Esophagus squamous epithelium (tissue), 4 donors: ENCODE data around the gene SNX21.

Experiments
- POLR2A ChIP-seq, 4 donors: fragments of 450-650 bp; IDR thresholded peaks; one replicate each; pipeline ENCODE4 v1.6.1; 2017; ENCODE audit warnings: antibody characterized with exemption in 4 of 4, mild to moderate bottlenecking in 4 of 4, moderate library complexity in 3 of 4
- TF ChIP-seq, protein P1 (sequence below), 6 experiments: fragments of 450-650 bp in 4 of 6; fragments of 200-600 bp in 2 of 6; sonication (generic) in 2 of 6; IDR thresholded peaks; one replicate each; pipeline ENCODE4 v1.5.1; 2016 to 2019; ENCODE audit warnings: antibody characterized with exemption in 6 of 6, mild to moderate bottlenecking in 4 of 6, moderate library complexity in 4 of 6

DNA sequence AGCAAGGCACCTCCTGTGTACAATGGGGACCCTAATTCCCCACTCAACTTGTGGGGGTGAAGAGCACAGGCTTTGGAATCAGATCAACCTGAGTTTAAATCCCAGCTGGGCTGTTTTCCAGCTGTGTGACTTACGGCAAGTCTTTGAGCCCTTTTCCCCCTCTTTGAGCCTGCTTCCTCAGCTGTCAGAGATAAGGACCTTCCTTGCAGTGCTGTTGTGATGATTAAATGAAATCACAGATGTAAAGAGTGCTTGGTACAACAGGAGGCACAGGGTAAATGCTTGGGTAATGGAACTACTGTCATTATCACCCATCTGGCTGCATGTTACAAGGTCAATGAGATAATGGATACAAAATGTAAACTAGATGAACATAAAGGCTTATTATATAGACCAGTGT is 3.2 kb downstream of the SNX21 start:
- TF ChIP-seq POLR2A (IDR thresholded peaks at IDR 0.05) = no peak
- TF ChIP-seq, protein P1, sequence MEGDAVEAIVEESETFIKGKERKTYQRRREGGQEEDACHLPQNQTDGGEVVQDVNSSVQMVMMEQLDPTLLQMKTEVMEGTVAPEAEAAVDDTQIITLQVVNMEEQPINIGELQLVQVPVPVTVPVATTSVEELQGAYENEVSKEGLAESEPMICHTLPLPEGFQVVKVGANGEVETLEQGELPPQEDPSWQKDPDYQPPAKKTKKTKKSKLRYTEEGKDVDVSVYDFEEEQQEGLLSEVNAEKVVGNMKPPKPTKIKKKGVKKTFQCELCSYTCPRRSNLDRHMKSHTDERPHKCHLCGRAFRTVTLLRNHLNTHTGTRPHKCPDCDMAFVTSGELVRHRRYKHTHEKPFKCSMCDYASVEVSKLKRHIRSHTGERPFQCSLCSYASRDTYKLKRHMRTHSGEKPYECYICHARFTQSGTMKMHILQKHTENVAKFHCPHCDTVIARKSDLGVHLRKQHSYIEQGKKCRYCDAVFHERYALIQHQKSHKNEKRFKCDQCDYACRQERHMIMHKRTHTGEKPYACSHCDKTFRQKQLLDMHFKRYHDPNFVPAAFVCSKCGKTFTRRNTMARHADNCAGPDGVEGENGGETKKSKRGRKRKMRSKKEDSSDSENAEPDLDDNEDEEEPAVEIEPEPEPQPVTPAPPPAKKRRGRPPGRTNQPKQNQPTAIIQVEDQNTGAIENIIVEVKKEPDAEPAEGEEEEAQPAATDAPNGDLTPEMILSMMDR (IDR thresholded peaks at IDR 0.05) = no peak
